Ishikawa (cell line): ENCODE data around the gene KRT35.

Experiments used
- CEBPB ChIP-seq: IDR thresholded peaks from 2 replicates; pipeline ENCODE4 v1.6.1; 2012
- CREB1 ChIP-seq: IDR thresholded peaks from 2 replicates; pipeline ENCODE4 v1.6.1; 2012; ENCODE audit warnings: low read depth
- EGR1 ChIP-seq: IDR thresholded peaks from 2 replicates; pipeline ENCODE4 v1.6.1; 2012
- EP300 ChIP-seq: IDR thresholded peaks from 2 replicates; pipeline ENCODE4 v1.6.1; 2012; ENCODE audit warnings: borderline replicate concordance
- FOXM1 ChIP-seq: IDR thresholded peaks from 2 replicates; pipeline ENCODE4 v1.6.1; 2012; ENCODE audit warnings: low read depth, borderline replicate concordance
- NFIC ChIP-seq: IDR thresholded peaks from 2 replicates; pipeline ENCODE4 v1.6.1; 2012
- RAD21 ChIP-seq: IDR thresholded peaks from 2 replicates; pipeline ENCODE4 v1.6.1; 2012; ENCODE audit warnings: low read depth
- TAF1 ChIP-seq: IDR thresholded peaks from 2 replicates; pipeline ENCODE4 v1.6.1; 2012; ENCODE audit warnings: low read depth, mild to moderate bottlenecking
- TCF12 ChIP-seq: IDR thresholded peaks from 2 replicates; pipeline ENCODE4 v1.6.1; 2012; ENCODE audit warnings: low read depth
- TEAD4 ChIP-seq: IDR thresholded peaks from 2 replicates; pipeline ENCODE4 v1.6.1; 2012
- YY1 ChIP-seq: IDR thresholded peaks from 2 replicates; pipeline ENCODE4 v1.6.1; 2012; ENCODE audit warnings: low read depth
- ZBTB7A ChIP-seq: IDR thresholded peaks from 2 replicates; pipeline ENCODE4 v1.6.1; 2012; ENCODE audit warnings: low read depth
- TF ChIP-seq, protein P1 (sequence below): IDR thresholded peaks from 2 replicates; pipeline ENCODE4 v1.6.1; 2012
- TF ChIP-seq, protein P2 (sequence below): IDR thresholded peaks from 2 replicates; pipeline ENCODE4 v1.6.1; 2012
- TF ChIP-seq, protein P3 (sequence below): IDR thresholded peaks from 2 replicates; pipeline ENCODE4 v1.6.1; 2012; ENCODE audit warnings: low read depth, mild to moderate bottlenecking

The KRT35 gene

DNA sequence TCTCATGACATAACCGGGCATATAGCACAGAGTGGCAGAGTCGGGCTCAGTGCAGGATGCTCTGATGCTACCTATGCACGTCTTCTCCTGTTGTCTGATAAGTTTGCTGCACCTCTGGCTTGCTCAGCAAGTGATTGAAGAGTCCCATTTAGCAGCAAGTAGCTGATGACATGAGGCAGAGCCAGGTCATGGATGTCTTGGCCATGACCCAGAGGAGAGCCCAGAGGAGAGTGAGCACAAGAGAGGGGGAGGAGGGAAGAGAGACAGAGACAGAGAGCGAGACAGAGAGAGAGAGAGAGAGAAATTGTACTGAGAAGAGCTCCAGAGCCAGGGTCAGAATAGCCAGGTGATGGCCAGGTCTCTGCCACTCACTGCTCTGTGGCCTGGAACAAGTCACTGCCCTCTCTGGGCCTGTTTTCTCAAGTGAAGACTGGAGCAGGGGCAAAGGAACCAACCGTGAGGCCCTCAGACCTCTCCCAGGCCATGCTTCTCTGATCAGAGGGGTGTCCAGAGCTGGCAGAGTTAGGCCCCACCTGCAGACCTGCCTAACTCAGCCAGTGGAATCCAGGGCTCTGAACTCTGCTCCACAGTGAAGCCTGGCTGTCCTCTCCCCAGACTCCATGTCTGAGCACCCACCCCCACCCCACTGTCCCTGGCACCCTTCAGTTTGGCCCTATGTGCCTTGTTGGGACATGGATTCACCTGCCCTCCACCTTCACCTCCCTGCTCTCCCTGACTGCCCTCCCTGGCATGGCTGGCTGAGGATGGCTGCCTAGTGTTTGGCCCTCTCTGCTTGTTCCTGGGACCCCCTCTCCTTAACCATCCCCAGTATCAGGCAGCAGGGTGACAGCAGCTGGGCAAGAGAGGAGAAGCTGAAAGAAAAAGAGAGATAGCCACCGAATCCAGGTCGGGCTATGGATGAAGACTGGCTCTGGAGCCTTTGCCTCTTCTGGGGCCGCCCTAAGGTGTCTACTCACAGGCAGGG, 4.3 kb upstream of the KRT35 start:
- TF ChIP-seq NFIC: no peak
- TF ChIP-seq CEBPB: no peak
- TF ChIP-seq EGR1: no peak
- TF ChIP-seq, protein P1, sequence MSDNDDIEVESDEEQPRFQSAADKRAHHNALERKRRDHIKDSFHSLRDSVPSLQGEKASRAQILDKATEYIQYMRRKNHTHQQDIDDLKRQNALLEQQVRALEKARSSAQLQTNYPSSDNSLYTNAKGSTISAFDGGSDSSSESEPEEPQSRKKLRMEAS: no peak
- TF ChIP-seq, protein P2, sequence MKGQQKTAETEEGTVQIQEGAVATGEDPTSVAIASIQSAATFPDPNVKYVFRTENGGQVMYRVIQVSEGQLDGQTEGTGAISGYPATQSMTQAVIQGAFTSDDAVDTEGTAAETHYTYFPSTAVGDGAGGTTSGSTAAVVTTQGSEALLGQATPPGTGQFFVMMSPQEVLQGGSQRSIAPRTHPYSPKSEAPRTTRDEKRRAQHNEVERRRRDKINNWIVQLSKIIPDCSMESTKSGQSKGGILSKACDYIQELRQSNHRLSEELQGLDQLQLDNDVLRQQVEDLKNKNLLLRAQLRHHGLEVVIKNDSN: no peak

DNA sequence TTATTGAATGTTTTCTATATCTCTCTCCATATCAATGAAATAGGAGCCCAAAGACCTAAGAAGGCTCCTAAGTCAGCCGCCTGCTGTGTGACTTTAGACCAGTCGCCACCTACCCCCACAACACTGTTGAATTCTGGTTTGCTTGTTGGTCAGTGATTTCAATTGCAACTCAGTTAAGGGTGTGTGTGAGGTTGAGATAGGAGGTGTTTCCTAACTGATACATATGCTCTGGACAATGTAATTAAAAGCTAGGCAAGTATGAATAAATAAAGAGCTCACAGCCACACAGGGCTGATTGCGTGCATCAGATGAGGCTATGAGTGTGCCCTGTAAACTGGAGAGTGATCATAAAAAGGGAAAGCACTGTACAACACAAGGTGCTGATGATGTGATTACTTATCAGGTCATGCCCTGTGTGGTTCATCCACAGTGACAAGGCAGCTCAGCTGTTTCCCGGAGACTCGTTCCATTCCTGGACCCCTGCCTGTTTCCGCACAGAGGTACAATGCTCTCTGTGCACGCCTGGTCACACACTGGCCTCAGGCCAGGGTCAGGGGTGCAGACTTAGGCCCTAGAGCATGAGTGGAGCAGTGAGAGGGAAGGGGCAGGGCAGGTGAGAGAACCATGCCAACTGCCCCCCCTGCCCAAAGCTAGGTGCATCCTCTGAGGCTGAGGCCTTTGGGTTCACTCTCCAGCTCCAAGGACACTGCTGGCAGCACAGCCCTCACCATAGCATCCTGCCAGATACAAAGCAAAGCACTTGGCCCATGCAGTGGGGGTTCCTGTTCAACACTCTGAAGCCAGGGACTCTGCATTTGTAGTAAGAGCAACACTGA, 3.3 kb upstream of the KRT35 start:
- TF ChIP-seq NFIC (peak; percentile 58), TCF12 (no peak)

DNA sequence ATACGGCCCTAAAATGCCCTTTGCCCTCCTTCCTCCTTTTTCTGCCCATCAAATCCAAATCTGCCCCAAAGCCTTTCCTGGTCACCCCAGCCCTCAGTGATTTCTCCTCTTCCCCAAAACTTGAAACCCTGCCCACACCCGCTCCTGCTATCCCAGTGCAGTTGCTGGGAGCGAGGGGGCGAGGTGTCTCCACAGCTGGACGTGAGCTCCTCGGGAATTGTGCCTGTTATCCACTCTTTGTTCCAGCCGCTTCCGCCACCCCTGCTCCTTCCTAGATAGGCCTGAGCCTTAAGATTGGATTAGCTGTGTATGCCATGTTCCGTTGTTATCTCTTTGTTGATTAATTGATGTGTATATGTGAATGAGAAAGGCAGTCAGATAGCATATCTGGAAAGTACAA, 2.6 kb upstream of the KRT35 start:
- TF ChIP-seq CREB1 (no peak), TEAD4 (no peak), YY1 (no peak), EP300 (no peak), CEBPB (no peak), FOXM1 (no peak), TAF1 (no peak), NFIC (no peak), ZBTB7A (no peak), EGR1 (no peak), TCF12 (no peak)
- TF ChIP-seq, protein P3, sequence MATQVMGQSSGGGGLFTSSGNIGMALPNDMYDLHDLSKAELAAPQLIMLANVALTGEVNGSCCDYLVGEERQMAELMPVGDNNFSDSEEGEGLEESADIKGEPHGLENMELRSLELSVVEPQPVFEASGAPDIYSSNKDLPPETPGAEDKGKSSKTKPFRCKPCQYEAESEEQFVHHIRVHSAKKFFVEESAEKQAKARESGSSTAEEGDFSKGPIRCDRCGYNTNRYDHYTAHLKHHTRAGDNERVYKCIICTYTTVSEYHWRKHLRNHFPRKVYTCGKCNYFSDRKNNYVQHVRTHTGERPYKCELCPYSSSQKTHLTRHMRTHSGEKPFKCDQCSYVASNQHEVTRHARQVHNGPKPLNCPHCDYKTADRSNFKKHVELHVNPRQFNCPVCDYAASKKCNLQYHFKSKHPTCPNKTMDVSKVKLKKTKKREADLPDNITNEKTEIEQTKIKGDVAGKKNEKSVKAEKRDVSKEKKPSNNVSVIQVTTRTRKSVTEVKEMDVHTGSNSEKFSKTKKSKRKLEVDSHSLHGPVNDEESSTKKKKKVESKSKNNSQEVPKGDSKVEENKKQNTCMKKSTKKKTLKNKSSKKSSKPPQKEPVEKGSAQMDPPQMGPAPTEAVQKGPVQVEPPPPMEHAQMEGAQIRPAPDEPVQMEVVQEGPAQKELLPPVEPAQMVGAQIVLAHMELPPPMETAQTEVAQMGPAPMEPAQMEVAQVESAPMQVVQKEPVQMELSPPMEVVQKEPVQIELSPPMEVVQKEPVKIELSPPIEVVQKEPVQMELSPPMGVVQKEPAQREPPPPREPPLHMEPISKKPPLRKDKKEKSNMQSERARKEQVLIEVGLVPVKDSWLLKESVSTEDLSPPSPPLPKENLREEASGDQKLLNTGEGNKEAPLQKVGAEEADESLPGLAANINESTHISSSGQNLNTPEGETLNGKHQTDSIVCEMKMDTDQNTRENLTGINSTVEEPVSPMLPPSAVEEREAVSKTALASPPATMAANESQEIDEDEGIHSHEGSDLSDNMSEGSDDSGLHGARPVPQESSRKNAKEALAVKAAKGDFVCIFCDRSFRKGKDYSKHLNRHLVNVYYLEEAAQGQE: no peak
- TF ChIP-seq, protein P1: no peak

DNA sequence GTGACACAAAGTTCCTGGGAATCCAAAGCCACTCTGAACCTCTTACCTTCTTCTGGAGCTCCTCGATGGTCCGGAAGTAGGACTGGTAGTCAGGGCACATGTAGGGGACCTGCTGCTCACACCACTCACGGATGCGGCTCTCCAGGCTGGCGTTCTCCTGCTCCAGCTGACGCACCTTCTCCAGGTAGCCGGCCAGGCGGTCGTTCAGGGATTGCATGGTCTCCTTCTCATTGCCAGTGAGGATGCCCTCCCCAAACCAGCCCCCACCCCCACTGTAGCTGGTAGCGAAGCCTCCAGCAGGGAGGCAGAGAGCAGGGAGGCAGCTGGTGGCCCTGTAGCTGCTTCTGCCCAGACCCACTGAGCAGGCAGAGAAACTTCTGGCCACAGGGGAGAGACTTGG, 370 bp downstream of the KRT35 start:
- no peak for TF ChIP-seq YY1
- no peak for TF ChIP-seq NFIC
- TF ChIP-seq, protein P1: no peak
- TF ChIP-seq ZBTB7A: no peak
- TF ChIP-seq FOXM1: no peak

DNA sequence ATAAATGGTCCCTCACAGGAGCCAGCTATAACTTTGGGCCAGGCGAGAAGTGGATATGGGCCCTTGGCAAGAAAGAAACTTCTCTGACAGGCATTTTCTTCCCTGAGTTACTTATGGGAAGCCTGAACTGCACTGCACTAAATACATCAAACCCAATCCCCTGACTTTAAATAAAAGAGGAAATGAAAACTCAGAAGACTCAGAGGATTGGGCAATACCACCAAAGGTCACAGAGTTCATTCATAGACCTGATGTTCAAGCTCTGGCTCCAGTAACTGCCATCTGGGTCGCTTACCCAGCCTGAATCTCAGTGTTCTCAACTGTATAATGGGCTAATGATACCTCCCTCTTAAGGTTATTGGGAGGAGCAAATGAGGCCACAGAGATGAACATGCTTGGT, 815 bp downstream of the KRT35 start:
- TF ChIP-seq YY1: no peak
- TF ChIP-seq RAD21: no peak

DNA sequence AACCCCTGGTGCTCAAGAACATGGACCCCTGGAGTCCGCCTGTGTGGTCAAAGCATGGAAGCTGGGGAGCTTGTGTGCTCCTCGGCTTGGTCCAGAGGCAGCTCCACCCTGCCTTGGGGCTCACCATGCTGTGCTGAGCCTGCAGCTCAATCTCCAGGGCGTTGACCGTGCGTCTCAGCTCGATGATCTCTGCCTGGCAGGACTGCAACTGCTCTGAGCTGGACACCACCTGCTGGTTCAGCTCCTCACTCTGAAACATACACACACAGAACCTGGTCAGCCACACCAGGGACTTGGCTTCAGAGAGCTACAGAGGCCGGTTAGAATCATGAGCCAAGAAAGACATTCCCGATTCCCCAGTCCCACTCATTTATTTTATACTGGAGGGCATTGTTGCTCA, 2.7 kb downstream of the KRT35 start:
- TF ChIP-seq TEAD4: no peak
- TF ChIP-seq NFIC: no peak
- TF ChIP-seq YY1: no peak
- no peak for TF ChIP-seq EP300
- TF ChIP-seq RAD21: peak; percentile 21; the same call in 1 of the 2 replicates
- TF ChIP-seq TAF1: no peak
- no peak for TF ChIP-seq CREB1

DNA sequence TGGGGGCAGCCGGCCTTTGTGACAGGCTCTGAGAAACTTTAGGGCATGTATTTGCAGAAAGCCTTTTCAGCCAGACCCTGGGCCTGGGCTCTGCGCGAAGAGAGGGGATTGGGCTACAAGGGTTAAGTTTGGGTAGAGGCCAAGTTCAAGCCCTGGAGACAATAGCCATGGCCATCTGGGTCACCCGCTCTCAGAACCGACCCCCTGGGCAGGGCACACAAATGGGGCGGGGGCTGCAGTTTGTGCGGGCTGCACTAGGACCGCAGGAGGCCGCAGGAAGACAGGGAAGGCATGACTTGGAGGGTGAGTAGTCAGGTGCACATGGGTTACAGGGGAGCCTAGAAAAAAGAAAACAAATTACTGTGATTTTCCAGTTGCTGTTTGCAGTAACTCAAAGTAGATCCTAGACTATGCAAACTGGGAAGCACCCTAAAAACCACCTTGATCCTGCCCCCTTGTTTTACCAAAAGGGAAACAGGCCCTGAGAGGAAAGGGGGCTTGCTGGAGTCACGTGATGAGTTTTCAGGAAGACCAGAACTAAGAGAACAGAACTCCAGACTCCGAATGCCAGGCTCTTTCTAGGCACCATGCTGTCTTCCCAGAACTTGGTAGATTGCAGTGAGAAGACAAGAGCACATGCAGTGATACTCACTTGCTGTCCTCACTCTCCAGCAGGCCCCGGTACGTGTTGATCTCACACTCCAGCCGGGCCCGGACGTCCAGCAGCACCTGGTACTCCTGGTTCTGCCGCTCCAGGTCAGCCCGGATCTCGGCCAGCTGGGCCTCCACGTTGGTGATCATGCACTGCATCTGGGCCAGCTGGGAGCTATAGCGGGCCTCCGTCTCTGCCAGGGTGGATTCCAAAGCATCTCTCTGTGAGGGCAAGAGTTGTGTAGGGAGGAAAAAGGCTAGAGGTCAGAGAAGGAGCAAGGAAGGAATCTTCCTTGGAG, 3.8 kb downstream of the KRT35 start:
- TF ChIP-seq TAF1: no peak
- no peak for TF ChIP-seq YY1
- TF ChIP-seq, protein P1: no peak
- no peak for TF ChIP-seq EGR1
- TF ChIP-seq TCF12: no peak
- TF ChIP-seq TEAD4: no peak
- TF ChIP-seq NFIC: no peak
- no peak for TF ChIP-seq EP300
- TF ChIP-seq CEBPB: no peak
- TF ChIP-seq, protein P3: no peak
- no peak for TF ChIP-seq RAD21
- no peak for TF ChIP-seq FOXM1
- no peak for TF ChIP-seq ZBTB7A
- no peak for TF ChIP-seq CREB1
